GM18519 (cell line): Measurements from ENCODE around the gene FMNL3.

Experiments used
- ATAC-seq: cut with Tn5 transposase; IDR thresholded peaks from one replicate; pipeline ENCODE4 v1.9.1; 2021; ENCODE audit warnings: mild to moderate bottlenecking, moderate library complexity; ENCODE audit not compliant: unreplicated experiment, low FRiP score

FMNL3 gene

GRCh38 chr12:49658276-49658675 lies 48.9 kb downstream of the FMNL3 start:
- ATAC-seq = no peak

DNA sequence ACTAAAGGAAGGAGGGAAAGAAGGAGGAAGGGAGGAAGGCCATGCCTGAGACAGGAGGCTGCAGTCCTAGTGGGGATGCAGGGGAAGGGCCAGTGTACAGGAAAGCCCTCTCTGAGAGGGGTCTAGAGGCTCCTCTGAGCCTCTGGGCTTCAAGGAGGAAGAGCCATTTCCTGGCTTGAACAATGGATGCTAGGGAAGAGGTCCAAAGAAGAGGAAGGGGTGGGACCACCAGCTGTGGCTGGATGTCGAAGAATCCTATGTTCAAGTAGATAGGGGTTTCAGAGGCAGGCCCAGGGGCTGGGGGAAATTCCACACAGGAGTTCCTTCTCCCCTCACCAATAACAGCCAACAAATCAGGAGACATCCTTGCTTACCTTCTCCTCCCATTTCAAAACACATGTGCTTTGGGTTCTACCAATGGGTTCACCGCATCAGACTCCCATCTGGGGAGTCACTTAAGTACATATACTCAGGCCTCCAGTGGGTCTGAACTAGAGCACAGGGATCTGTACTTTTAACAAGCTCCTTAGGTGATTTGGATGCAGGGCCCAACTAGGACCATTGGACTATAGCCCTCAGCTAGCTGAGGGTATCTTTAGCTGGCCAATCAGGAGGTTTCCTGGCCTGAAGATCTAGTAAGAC lies 51.5 kb downstream of the FMNL3 start:
- no peak for ATAC-seq

DNA sequence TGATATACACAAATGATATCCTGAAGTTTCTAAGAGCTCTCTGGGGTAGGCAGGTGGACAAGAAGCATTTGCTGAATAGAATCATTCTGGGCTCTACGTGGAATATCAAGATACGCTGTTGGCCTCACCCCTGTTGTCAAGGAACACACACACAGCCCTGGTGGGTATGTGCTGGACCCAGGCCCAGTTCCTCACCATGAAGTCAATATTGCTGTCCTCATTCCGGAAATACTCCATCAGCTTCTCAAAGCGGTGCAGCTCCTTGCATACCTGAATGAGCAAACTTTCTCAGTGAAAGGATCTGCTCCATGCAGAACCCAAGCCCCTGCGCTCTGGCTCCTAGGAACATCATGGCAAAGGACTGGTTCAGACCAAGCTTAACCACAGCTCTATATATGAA lies 52.5 kb downstream of the FMNL3 start:
- ATAC-seq = no peak

DNA sequence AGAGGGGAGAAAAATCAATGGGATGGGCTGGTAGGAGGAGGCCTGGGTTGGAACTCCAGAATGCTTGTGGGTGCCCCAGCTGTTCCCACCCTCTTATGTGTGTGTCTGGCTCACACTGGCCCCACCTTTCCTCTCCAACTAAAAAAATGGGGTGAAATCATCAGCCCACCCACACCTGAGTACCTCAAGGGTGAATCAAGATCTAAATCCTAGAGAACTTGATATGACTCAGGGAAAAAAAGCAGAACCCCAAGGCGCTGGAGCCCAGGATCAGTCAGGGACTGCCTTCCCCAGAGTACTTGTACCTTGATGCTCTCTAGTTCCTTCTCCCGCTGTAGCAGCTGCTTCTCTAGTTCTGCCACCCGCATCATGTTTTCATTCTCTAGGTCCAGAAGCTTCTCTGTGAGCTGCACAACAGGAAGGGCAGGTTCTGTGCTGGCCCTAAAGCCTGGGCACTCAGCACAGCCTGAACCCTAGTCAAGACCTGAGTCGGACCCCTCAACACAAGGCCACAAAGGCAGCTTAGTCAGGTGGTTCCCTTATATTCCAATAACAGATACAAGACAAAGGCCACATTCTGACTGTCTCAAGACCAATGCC lies 54.2 kb downstream of the FMNL3 start:
- ATAC-seq = no peak

GRCh38 chr12:49651855-49652254 lies 55.4 kb downstream of the FMNL3 start:
- no peak for ATAC-seq

DNA sequence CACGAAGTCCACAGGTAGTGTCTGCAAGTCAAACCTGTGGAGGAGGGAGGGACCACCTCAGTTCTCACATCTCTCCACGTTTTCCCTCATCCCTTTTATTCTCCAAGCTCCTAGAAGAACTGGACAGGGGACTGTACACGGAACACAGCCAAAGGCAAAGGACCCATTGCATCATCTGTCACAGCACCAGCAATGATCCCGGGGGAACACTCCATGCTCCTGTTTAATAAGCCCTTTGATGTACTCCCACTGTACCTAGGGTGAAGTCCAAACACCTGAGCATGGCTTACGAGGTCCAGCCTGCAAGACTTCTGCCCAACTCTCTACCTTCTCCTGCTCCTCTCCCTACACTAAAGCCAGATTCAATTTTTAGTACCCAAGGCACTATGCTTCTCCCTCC lies 57.3 kb downstream of the FMNL3 start:
- ATAC-seq = no peak

GRCh38 chr12:49649445-49649844 lies 57.8 kb downstream of the FMNL3 start:
- ATAC-seq = no peak

GRCh38 chr12:49648712-49649003 lies 58.5 kb downstream of the FMNL3 start:
- no peak for ATAC-seq

GRCh38 chr12:49647827-49648711 lies 59.1 kb downstream of the FMNL3 start:
- no peak for ATAC-seq

DNA sequence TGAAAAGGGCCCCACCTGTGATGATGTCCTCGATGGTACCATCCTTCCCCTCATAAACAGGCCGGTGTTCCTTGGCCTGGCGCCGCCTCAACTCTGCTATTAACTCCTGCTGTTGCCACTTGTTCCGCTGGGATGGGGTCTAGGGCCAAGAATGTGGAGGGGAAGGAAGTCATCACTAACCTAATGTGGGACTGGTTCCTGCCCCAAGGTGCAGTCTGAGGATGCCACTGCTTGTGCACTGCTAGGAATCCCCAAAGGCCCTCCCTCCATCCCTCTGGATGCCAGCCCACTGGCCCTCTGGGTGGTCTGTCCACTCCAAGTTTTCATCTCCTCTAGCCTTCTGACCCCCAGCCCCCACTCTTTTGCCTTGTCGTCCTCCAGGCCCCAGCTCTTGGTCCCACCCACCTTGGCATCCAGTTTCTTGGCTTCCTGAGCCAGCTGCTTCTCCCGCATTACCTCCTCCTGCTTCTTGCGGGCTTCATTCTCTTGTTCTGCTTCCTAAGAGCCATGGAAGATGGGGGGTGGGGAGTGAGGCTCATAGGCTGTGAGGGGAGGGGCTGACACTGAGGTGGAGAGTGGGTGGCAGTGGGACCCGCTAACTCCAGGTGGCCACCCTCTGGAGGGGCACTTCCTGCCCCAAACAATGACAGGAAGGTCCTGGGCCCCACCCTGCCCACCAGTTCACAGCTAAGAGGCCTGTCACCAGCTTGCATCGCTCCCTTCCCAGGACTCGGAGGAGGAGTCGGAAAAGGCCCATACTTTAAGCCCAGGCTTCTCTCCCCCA lies 60.1 kb downstream of the FMNL3 start:
- no peak for ATAC-seq

GRCh38 chr12:49646331-49646830 lies 60.8 kb downstream of the FMNL3 start:
- no peak for ATAC-seq

DNA sequence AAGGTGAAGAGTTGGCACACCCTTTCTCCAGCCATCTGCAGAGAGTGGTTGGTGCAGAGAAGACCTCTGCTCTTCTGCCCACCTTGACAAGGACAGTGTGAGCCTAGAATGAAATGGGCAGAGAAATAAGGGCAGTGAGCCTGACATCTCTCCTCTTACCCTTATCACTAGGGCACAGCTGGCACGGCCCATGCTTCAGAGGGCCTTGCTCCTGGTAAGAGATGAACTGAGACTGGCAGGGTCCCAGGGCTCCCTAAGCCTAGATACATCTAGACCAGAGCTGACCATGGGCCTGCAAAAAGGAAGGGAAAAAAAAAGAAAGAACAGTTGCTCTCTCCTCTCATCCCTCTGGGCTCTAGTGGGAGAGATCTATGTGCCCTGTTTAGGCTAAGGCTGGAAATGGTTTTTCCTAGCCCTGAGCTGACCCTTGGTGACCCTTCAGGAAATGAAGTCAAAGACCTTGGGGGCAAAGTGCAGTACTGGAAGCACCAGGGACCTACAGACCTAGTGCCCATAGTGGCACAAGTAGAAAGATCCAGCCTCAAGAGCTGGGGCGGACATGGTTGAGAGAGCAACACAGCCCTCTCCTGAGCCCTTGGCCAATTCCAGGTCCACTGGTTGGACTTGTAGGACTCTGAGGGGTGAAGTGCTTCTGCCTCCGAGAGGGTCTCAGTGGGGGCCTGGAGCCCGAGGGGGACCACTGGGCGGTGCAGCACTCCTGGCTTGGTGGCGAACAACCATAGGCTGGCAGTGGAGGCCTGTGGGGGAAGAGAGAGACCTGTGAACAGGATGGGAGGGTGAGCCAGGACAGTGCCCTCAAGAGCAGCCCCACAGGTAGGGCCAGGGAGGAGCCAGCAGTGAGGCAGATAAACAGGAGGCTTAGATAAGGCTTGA lies 61.8 kb downstream of the FMNL3 start:
- ATAC-seq = no peak

DNA sequence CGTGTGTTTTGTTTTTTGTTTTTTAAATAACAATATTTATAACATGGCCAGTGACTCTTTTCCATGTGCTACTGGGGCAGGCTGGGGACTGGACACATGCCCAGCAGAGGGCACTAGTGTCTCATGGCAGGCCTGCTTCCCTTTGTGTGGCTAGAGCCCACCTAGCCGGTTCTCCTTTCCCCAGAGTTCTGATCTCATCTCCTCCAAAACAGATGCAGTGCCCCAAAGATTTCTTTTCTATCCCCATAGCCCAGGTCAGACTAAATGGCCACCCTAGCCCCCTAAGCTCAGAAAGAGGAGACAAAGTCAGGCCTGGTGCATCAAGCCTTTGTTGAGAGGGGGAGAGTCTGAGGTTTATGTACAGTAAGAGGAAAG lies 62.6 kb downstream of the FMNL3 start:
- no peak for ATAC-seq

GRCh38 chr12:49643961-49644619 lies 63.1 kb downstream of the FMNL3 start:
- ATAC-seq = no peak

GRCh38 chr12:49643135-49643534 lies 64.1 kb downstream of the FMNL3 start:
- no peak for ATAC-seq

- ATAC-seq = no peak
These were observed 64.8 kb downstream of the FMNL3 start for GRCh38 chr12:49642370-49642802.

- ATAC-seq = no peak
These were observed 65.3 kb downstream of the FMNL3 start for GRCh38 chr12:49641748-49642369.

GRCh38 chr12:49636979-49637755 lies 70.0 kb downstream of the FMNL3 start:
- no peak for ATAC-seq
